ENCODE data around the gene MEN1.

MEN1 gene

GRCh38 chr11:64784813-64785581 lies 25.4 kb downstream of the MEN1 start:
- no peak for DNase-seq (ENCODE audit: low read depth in 2 of 2)

DNA sequence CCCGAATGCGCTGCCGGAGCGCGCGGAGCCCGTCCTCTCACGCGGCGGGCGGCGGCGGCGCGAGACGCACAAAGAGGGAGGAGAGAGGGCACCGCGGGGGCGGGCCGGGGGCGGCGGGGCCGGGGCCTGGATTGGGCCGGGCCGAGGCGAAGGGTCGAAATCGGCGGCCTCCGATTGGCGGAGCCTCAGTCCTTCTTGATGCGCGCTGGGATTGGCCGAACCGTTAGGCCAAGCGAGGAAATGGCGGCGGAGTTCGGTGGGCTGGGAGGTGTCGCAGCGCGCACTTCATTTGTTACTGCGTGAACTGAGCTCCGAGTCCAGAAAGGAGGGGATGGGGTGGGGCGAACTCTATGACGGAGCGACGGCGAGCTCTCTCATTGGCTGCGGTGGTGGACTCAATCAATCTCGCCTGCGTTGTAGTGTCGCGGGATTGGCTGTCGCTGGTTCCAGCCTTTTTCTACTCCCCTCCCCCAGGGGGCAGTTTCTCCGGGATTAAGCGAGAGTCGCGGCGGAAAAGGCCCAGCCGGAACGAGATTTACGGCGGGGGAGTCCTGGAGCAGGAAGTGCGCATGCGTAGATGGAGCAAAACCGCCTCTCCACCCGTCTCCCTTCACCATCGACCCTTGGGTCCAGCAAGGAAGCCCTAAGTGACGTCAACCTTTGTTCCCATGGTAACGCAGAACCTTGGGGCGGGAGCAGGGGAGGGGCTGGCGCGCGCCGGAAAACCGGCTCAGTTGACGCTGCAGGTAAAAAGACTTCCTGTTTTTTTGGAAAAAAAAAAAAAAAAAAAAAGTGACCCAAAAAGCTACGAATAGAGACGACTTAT lies 31.7 kb downstream of the MEN1 start, which contains the start of gene SF1:
Gene SF1, minus strand, starts transcription at position 70 of the 826 bp plus-strand sequence. CDS start 150 bp downstream, outside the sequence.
- peak; percentile 98 to 99 for DNase-seq (ENCODE audit: low read depth in 2 of 2)

GRCh38 chr11:64778223-64778472 lies 32.2 kb downstream of the MEN1 start:
- DNase-seq (ENCODE audit: low read depth in 2 of 2): no peak

DNA sequence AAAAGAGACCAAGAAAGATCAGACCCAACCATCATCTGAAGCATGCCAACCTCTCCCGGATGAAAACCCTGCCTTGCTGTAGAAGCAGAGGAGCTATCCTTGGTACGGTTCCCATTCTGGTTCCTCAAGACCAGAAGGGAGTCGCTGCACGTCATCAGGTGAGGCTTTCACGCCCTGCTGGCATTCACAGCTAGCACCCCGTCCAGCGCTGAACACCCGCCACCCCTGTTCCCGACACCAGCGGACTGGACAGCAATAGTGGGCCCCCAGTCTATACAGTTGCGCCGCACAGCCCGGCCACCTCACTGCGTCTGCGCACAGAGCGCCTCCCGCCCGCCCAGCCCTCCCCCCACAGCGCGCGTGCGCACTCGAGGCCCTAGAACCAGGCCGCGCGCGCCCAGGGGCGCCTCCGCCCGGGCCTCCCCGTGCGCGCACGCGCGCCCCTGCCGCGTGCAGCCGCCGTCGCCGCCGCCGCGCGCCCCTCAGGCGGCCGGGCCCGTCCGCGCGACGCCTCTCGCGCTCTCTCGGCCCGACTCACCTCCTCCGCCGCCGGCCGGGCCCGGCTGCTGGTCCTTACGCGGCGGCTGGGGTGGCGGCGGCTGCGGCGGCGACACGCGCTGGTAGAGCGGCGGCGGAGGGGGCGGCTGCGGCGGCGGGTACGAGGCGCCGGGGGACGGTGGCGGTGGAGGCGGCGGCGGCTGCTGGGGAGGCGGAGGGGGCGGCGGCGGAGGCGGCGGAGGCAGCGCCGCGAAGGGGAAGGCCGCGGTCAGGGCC lies 32.7 kb downstream of the MEN1 start:
- DNase-seq (ENCODE audit: low read depth in 2 of 2): peak; percentile 68 to 74

DNA sequence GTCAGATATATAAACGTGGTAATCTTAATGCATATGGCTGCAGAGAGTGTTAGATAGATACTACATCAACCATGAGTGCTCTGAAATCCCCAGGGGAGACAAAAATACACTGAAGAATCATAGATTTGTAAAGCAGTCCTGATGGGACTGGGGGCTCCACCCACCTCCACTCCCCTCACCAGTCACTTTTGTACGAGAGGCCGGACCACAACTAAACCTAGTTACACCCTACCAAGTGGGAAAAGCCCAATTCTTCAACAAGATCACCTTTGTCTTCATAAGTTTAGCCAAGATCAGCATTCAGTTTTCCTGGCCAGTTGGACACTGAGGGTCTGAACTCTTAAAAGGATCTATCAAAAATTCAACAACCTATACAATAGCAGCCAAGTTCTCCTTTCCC lies 33.5 kb downstream of the MEN1 start:
- DNase-seq (ENCODE audit: low read depth in 2 of 2): no peak

DNA sequence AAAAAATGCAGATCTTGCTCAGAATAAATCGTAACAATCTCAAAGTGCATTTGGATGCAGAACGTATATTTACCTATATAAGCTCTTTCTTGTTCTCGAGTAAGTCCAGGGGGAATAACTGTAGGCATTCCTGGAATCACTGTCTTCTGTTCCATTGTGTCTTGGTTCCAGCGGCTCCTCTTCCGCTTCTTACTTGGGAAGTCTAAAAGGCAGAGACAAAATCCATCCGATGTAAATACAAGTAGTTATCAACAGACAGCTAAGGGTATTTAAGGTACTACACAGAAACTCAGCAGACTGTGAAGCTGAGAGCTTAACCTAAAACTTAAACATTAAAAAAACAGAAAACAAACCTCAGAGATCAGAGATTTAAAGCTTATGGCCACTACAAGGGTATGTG lies 33.9 kb downstream of the MEN1 start:
- DNase-seq (ENCODE audit: low read depth in 2 of 2): no peak

GRCh38 chr11:64774144-64774543 lies 36.2 kb downstream of the MEN1 start:
- DNase-seq (ENCODE audit: low read depth in 2 of 2): no peak

GRCh38 chr11:64772303-64773018 lies 37.9 kb downstream of the MEN1 start:
- DNase-seq (ENCODE audit: low read depth in 2 of 2): no peak

GRCh38 chr11:64771861-64772260 lies 38.5 kb downstream of the MEN1 start:
- no peak for DNase-seq (ENCODE audit: low read depth in 2 of 2)

- no peak for DNase-seq (ENCODE audit: low read depth in 2 of 2)
These were observed 40.2 kb downstream of the MEN1 start for GRCh38 chr11:64770120-64770519.

DNA sequence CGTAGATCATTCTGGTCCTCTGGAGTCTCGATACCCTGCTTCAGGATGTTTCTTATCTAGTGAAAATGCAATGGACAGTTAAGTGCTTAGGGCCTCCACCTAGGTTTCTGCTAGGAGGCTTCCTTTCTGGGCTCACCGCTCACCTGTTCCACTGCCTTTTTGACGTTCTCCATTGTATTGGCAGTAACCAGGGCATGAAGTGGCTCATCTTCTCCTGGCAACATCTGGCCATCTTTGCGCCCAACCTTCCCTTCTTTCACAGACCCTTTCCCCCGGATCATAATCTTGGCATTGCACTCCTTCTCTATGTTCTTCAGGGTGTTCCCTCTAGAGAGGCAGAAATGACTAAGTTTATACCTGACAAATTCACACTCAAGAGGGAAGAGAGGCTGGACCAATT lies 41.1 kb downstream of the MEN1 start:
- no peak for DNase-seq (ENCODE audit: low read depth in 2 of 2)

DNA sequence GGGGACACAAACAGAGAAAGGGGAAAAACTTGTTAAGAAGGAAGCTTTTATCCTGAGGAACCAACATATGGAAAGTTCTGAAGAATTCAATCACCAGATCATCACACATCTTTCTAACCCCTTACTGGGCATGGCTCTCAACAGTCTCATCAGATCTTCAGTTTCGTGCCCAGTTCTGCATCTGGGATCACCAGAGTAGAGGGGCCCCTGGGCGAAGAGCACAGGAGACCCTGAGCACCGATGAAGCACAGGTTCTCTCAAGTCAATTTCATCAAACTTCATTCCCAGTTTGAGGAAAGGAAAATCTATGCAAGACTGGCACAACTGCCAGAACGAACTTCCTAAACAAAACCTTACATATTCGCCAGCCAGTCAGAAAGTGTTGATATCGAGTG lies 42.1 kb downstream of the MEN1 start:
- DNase-seq (ENCODE audit: low read depth in 2 of 2): no peak

DNA sequence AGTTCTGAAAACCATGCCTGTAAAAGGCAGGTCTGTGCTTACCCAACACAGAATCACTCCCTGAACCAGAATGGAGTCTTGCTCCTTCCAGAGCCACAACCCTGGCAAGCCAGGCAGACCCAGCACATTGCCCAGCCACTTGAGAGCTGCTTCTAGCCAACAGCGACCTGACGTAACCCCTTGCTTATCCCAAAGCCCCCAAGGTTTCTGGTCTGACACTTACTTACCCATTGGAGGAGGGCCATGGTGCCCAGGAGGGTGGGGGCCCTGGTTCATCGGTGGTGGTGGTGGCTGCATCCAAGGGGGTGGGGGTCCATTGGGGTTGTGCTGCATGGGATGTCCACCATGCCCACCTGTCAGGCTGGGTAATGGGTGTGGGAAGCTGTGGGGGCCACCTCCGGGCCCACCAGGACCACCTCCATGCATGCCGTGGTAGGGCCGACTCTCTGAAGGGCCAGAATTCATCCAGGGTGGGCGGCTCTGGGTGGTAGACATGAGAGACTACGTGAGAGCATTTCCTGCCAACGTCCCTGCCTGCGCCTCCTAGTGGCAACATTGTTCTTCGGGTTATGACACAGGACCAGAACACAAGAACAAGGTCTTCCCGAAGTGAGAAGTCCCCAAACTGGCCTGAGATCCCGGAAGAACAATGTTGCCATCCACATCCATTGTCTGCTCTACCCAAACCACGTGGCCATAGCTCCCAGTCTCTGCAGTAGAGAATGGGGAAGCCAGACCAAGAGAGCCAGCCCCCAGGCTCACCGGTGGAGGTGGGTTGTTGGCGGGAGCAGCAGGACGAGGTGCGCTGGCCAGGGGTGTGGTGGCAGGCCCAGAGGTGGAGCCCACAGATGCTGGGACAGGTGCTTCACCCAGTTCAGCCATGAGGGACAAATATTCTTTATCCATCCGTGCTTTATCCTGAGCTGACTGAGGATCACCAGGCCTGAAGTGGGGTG lies 42.7 kb downstream of the MEN1 start:
- DNase-seq (ENCODE audit: low read depth in 2 of 2): peak in 1 of 2 donors; percentile 60

DNA sequence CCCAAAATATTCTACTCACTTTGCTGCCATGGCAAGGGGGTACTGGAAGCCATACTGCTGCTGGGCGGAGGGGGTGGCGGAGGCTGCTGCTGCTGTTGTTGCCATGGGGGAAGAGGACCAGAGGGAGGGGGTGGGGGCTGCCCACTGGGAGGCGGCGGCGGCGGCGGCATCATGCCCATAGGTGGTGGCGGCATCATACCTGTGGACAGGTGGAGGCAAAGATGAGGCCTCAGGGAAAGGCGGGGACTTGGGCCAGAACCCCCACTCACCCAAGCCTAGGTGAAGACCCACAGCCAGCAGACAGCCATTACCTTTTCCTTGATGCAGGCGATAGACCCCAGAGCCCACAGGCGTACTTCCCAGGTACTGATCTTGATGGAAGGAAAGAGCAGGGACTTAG lies 43.5 kb downstream of the MEN1 start:
- no peak for DNase-seq (ENCODE audit: low read depth in 2 of 2)

GRCh38 chr11:64765851-64766665 lies 44.3 kb downstream of the MEN1 start:
- DNase-seq (ENCODE audit: low read depth in 2 of 2): no peak

DNA sequence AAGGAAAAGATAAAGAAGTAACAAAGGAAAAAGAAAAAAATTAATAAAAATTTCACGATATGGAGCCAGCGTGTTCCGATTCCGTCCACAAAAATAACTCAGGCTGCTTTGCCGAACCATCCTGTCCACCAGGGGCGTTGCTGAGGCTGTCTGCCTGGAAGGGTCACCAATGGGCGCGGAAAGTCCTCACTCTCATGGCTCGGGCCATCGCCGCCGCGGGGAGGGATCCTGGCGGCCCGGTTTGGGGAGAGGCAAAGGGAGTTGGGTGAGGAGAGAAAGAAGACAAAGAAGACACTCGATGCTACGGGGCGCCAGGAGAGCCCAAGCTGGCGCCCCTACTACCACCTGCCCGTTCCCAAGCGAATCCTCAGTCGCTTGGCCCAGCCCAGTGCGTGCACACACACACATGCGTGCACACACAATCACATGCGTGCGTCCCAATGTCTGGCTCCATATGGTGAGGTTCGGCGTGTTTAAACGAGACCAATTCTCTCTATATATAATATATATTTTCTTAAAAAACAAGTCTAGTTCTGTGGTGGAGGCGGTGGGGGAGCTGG lies 45.0 kb downstream of the MEN1 start:
- DNase-seq (ENCODE audit: low read depth in 2 of 2): no peak

GRCh38 chr11:64764753-64765152 lies 45.6 kb downstream of the MEN1 start:
- DNase-seq (ENCODE audit: low read depth in 2 of 2): no peak

DNA sequence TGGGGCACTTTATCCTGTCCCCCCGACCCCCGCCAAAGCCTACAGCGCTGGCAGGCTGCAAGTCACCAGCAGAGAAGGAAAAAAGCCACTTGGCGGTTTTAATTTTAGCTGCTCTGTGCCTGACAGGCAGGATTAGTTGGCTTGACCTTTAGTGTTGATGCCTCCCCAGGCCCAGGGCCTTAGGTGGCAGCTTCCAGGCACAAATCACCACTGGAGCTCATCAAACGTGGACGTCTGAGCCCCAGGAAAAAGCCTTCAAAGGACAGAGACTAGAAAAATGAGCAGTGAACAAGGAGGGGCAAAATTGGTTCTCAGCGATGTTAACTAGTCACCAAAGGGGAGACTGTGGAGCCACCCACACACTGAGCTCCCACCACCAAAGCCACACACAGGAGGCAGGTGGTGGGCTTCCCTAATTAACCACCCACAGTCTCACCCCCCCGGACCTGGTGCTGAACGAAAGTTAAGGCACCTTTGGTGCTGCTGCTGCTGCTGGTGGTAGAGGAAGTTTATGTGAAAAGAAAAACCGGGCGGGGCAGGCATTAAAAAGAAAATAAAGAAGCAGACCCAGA lies 46.2 kb downstream of the MEN1 start:
- DNase-seq (ENCODE audit: low read depth in 2 of 2): no peak

DNA sequence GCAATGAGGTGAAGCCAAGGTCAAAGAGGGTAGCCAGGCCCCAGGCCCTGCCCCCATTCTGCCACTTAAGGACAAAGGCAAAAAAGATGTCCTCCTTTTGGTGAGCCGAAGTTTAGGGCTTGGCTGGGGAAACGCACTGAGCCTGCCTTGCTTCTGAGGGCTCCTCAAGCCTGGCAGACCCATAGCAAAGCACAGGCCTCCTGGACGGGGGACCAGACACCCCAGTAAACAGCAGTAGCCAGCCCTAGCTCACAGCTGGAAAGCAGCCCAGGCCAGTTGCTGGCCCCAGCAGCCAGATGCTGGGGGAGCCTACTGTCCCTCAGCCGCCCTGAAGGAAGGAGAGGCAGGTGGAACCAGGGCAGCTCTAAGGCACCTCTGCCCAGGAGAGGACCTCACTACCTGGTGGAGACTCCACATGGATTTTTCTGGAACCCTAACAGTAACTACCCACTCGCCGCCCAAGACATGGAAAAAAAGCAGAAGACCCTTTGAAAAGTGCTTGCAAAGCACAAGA lies 46.8 kb downstream of the MEN1 start:
- DNase-seq (ENCODE audit: low read depth in 2 of 2): no peak

Measured in stimulated activated CD8-positive, alpha-beta memory T cell treated with anti-CD3 and anti-CD28 coated beads, Interleukin-15, amount 100 ng/mL, for 48 hours (primary cell).